ENCODE data around the gene MIAT.

- TF ChIP-seq, protein P1, sequence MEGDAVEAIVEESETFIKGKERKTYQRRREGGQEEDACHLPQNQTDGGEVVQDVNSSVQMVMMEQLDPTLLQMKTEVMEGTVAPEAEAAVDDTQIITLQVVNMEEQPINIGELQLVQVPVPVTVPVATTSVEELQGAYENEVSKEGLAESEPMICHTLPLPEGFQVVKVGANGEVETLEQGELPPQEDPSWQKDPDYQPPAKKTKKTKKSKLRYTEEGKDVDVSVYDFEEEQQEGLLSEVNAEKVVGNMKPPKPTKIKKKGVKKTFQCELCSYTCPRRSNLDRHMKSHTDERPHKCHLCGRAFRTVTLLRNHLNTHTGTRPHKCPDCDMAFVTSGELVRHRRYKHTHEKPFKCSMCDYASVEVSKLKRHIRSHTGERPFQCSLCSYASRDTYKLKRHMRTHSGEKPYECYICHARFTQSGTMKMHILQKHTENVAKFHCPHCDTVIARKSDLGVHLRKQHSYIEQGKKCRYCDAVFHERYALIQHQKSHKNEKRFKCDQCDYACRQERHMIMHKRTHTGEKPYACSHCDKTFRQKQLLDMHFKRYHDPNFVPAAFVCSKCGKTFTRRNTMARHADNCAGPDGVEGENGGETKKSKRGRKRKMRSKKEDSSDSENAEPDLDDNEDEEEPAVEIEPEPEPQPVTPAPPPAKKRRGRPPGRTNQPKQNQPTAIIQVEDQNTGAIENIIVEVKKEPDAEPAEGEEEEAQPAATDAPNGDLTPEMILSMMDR (IDR thresholded peaks at IDR 0.05; ENCODE audit: poor library complexity), result no peak
- no peak for TF ChIP-seq EZH2phosphoT487 (IDR thresholded peaks at IDR 0.05; ENCODE audit: low read depth, severe bottlenecking, unreplicated experiment)
Observed at GRCh38 chr22:26610996-26611395, 46.4 kb upstream of the MIAT start.
